DND-41 (cell line): ENCODE results near the gene DCST1.

ENCODE experiments used
- ATAC-seq: fragments of 200-7000 bp; cut with Tn5 transposase; 3 replicates; pipeline ENCODE4 v1.9.1; 2021; ENCODE audit warnings: low read depth; ENCODE audit not compliant: insufficient read depth
- DNase-seq: peaks from one replicate; pipeline ENCODE4 v3.0.0-alpha.2; 2020
- H2AFZ ChIP-seq: 2 replicates; pipeline ENCODE4 v1.6.0; 2012; ENCODE audit warnings: low read depth, low read length
- H3K27ac ChIP-seq: 2 replicates; pipeline ENCODE4 v1.5.1; 2012; ENCODE audit warnings: low read length, inconsistent platforms
- H3K27me3 ChIP-seq: fragments of 200-600 bp; sonication (generic); 2 replicates; pipeline ENCODE4 v1.6.0; 2012; ENCODE audit warnings: low read length, mild to moderate bottlenecking, inconsistent platforms; ENCODE audit not compliant: insufficient read depth, poor library complexity
- H3K36me3 ChIP-seq: 2 replicates; pipeline ENCODE4 v1.5.1; 2012; ENCODE audit warnings: low read length, inconsistent platforms; ENCODE audit not compliant: insufficient read depth
- H3K4me1 ChIP-seq: 2 replicates; pipeline ENCODE4 v1.5.1; 2012; ENCODE audit warnings: mild to moderate bottlenecking, low read length; ENCODE audit not compliant: insufficient read depth
- H3K4me2 ChIP-seq: 2 replicates; pipeline ENCODE4 v1.6.0; 2012; ENCODE audit warnings: mild to moderate bottlenecking, moderate library complexity, low read length, inconsistent platforms; ENCODE audit not compliant: insufficient read depth
- H3K4me3 ChIP-seq, 2 experiments: fragments of 200-600 bp in 1 of 2; shearing (Covaris generic) in 1 of 2; 2 replicates each; pipeline ENCODE4 v1.5.1; 2012 to 2016; ENCODE audit warnings: inconsistent platforms in 2 of 2, low read length in 2 of 2, mild to moderate bottlenecking in 2 of 2, low read depth in 1 of 2, moderate library complexity in 1 of 2
- H3K79me2 ChIP-seq: 2 replicates; pipeline ENCODE4 v1.6.0; 2012; ENCODE audit warnings: low read length, inconsistent platforms; ENCODE audit not compliant: insufficient read depth
- H3K9ac ChIP-seq: 2 replicates; pipeline ENCODE4 v1.6.0; 2012; ENCODE audit warnings: low read depth, mild to moderate bottlenecking, inconsistent platforms, low read length, moderate library complexity
- H3K9me3 ChIP-seq: 2 replicates; pipeline ENCODE4 v1.5.1; 2012; ENCODE audit warnings: low read length, moderate library complexity, mild to moderate bottlenecking, inconsistent platforms; ENCODE audit not compliant: insufficient read depth, severe bottlenecking
- H4K20me1 ChIP-seq: 2 replicates; pipeline ENCODE4 v1.6.0; 2012; ENCODE audit warnings: low read length; ENCODE audit not compliant: insufficient read depth
- CTCF ChIP-seq: IDR thresholded peaks from 2 replicates; pipeline ENCODE4 v1.5.1; 2012; ENCODE audit warnings: borderline replicate concordance, low read length, moderate library complexity, mild to moderate bottlenecking; ENCODE audit not compliant: poor library complexity, severe bottlenecking; ENCODE audit errors: extremely low read depth
- EZH2 ChIP-seq: IDR thresholded peaks from 3 replicates; pipeline ENCODE4 v1.6.1; 2012; ENCODE audit warnings: borderline replicate concordance, low read depth, mild to moderate bottlenecking, moderate library complexity, low read length, inconsistent platforms; ENCODE audit not compliant: severe bottlenecking

DCST1 gene

GRCh38 chr1:155012776-155013602 is 20.6 kb upstream of the DCST1 start:
- no peak for ATAC-seq
- Histone ChIP-seq H3K9me3 (no peaks in the 10 kb centered on the region), H4K20me1 (peaks cover 64% of the 10 kb centered on the region), H3K36me3 (no peaks in the 10 kb centered on the region), H3K27me3 (peaks cover 15% of the 10 kb centered on the region), H3K4me1 (peaks cover 19% of the 10 kb centered on the region), H3K79me2 (no peaks in the 10 kb centered on the region), H2AFZ (no peak overlapping the region), H3K9ac (no peak overlapping the region), H3K4me2 (no peak overlapping the region), H3K27ac (no peak overlapping the region), H3K4me3 (no peak overlapping the region)
- TF ChIP-seq EZH2, result no peak
- TF ChIP-seq CTCF, result no peak
- no peak for DNase-seq

- Histone ChIP-seq H4K20me1 (peaks cover 64% of the 10 kb centered on the region), H3K9me3 (no peaks in the 10 kb centered on the region), H3K27ac (no peak overlapping the region), H2AFZ (no peak overlapping the region), H3K9ac (no peak overlapping the region), H3K36me3 (no peaks in the 10 kb centered on the region), H3K4me2 (no peak overlapping the region), H3K4me3 (no peak overlapping the region), H3K4me1 (peaks cover 20% of the 10 kb centered on the region), H3K27me3 (peaks cover 16% of the 10 kb centered on the region), H3K79me2 (no peaks in the 10 kb centered on the region)
- ATAC-seq, result no peak
- peak; percentile 32 for DNase-seq
- TF ChIP-seq EZH2 (no peak), CTCF (no peak)
These were observed 20.0 kb upstream of the DCST1 start for GRCh38 chr1:155013632-155014031.

- Histone ChIP-seq H3K27ac (no peak overlapping the region), H3K9ac (no peak overlapping the region)
- TF ChIP-seq CTCF (no peak), EZH2 (no peak)
These were observed 18.7 kb upstream of the DCST1 start for GRCh38 chr1:155014709-155015508.

More at GRCh38 chr1:155014709-155015508, 18.7 kb upstream of the DCST1 start:
- Histone ChIP-seq H3K9me3 (no peaks in the 10 kb centered on the region), H3K79me2 (no peaks in the 10 kb centered on the region), H3K27me3 (peaks cover 29% of the 10 kb centered on the region), H3K4me3 (no peak overlapping the region), H3K36me3 (no peaks in the 10 kb centered on the region), H2AFZ (no peak overlapping the region), H4K20me1 (peaks cover 71% of the 10 kb centered on the region), H3K4me1 (peaks cover 20% of the 10 kb centered on the region), H3K4me2 (no peak overlapping the region)
- DNase-seq (no peak), ATAC-seq (no peak)
